Measurements from ENCODE around the gene BAHD1.

- TF ChIP-seq, protein P1, sequence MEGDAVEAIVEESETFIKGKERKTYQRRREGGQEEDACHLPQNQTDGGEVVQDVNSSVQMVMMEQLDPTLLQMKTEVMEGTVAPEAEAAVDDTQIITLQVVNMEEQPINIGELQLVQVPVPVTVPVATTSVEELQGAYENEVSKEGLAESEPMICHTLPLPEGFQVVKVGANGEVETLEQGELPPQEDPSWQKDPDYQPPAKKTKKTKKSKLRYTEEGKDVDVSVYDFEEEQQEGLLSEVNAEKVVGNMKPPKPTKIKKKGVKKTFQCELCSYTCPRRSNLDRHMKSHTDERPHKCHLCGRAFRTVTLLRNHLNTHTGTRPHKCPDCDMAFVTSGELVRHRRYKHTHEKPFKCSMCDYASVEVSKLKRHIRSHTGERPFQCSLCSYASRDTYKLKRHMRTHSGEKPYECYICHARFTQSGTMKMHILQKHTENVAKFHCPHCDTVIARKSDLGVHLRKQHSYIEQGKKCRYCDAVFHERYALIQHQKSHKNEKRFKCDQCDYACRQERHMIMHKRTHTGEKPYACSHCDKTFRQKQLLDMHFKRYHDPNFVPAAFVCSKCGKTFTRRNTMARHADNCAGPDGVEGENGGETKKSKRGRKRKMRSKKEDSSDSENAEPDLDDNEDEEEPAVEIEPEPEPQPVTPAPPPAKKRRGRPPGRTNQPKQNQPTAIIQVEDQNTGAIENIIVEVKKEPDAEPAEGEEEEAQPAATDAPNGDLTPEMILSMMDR (IDR thresholded peaks at IDR 0.05), result no peak
- no peak for TF ChIP-seq POLR2A (IDR thresholded peaks at IDR 0.05)
Observed at GRCh38 chr15:40445421-40445922, 4.7 kb downstream of the BAHD1 start.
